Measurements from ENCODE around the gene ODAD2.
"Not testable (repeated sequence)": the region's sequence is repeated elsewhere in the genome, so short reads cannot be mapped to it uniquely, and the experiment has no call there.

The ODAD2 gene, protein sequence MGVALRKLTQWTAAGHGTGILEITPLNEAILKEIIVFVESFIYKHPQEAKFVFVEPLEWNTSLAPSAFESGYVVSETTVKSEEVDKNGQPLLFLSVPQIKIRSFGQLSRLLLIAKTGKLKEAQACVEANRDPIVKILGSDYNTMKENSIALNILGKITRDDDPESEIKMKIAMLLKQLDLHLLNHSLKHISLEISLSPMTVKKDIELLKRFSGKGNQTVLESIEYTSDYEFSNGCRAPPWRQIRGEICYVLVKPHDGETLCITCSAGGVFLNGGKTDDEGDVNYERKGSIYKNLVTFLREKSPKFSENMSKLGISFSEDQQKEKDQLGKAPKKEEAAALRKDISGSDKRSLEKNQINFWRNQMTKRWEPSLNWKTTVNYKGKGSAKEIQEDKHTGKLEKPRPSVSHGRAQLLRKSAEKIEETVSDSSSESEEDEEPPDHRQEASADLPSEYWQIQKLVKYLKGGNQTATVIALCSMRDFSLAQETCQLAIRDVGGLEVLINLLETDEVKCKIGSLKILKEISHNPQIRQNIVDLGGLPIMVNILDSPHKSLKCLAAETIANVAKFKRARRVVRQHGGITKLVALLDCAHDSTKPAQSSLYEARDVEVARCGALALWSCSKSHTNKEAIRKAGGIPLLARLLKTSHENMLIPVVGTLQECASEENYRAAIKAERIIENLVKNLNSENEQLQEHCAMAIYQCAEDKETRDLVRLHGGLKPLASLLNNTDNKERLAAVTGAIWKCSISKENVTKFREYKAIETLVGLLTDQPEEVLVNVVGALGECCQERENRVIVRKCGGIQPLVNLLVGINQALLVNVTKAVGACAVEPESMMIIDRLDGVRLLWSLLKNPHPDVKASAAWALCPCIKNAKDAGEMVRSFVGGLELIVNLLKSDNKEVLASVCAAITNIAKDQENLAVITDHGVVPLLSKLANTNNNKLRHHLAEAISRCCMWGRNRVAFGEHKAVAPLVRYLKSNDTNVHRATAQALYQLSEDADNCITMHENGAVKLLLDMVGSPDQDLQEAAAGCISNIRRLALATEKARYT

DNA sequence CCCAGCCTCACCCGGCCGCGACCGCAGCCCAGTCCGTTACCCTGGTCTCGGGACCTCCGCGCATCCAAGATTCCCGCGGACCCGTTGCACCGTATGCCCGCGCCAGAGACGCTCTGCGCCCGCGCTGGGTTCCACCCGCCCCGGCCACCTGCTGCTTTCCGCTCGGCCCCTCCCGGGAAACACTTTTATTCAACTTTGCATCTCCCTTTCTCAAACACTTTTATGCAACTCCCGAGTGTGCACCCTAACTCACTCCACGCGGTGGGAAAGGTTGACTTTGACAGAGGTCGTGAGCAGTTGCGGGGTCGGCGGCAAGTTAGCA is at the start of gene ODAD2:
Gene ODAD2 (minus strand): TSS at position 126 of the 322 bp plus-strand sequence. CDS start 3,937 bp downstream, outside the sequence.
- no peak for DNase-seq

DNA sequence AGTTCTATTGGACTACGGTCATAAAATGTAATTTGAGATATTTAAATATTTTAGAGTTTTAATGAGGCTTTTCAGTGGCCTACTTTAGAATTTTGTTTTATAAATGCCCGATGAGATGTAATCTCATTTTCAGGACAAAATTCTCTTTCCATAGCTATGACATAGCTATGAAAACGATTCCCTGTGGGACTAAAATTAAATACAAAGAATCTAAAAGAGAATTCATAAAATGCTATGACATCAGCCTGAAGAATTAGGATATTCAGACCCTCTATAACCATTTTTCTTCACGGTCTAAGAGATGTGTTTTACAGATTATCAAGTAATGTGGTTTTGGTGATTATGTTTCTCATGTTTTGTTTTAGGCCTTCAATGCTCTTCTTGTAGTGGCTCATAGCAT is 48.2 kb upstream of the ODAD2 start:
- no peak for DNase-seq

DNA sequence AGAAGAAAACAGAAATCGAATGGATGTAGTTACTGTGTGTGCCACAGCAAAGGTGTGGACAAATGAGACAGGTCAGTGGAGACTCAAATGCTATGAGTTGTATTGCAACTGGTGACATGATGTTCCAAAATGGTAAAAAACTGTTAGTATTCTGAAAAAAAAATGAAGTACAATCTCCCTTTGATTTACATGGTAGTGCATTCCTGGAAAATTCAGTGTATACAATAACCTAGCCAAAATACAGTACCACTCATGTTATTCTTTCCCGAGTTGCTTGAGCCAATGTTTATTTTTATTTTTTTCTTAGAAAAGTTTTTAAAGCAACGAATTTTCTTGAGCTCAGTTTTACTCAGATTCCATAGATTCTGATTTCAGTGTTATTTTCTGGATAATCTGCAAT is 47.7 kb upstream of the ODAD2 start:
- no peak for DNase-seq

DNA sequence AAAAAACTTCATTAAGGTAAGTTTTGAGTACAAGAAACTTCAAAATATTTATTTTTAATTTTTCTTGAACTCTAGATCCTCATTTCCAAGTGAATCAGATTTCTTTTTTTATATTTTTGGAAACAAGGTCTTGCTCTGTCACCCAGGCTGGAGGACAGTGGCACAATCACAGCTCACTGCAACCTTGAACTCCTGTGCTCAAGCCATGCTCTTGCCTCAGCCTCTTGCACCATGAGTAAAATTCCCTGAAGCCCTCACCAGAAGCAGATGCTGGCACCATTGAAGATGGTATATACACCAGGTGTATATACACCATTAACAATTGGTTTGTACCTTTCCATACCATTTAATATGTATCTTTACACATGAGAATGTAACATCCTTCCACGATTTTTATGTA is 45.1 kb upstream of the ODAD2 start:
- DNase-seq = no peak

DNA sequence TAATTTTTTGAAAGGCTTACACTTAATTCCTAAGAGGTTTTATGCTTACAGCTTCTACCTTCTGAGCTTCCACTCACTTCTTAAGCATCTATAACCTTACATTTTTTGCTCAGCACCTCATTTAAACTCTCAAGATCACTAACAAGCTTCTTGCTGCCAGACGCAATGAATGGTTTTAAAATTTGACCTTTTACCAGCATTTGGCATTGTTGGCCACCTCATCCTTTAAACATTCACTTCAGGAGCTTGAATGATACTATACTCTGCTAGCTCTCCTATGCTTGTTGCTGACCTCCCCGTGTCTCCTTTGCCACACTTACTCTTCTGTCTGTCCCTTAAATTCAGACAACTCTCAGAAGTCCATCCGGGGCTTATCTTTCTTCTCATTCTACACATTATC is 37.7 kb upstream of the ODAD2 start:
- no peak for DNase-seq

DNA sequence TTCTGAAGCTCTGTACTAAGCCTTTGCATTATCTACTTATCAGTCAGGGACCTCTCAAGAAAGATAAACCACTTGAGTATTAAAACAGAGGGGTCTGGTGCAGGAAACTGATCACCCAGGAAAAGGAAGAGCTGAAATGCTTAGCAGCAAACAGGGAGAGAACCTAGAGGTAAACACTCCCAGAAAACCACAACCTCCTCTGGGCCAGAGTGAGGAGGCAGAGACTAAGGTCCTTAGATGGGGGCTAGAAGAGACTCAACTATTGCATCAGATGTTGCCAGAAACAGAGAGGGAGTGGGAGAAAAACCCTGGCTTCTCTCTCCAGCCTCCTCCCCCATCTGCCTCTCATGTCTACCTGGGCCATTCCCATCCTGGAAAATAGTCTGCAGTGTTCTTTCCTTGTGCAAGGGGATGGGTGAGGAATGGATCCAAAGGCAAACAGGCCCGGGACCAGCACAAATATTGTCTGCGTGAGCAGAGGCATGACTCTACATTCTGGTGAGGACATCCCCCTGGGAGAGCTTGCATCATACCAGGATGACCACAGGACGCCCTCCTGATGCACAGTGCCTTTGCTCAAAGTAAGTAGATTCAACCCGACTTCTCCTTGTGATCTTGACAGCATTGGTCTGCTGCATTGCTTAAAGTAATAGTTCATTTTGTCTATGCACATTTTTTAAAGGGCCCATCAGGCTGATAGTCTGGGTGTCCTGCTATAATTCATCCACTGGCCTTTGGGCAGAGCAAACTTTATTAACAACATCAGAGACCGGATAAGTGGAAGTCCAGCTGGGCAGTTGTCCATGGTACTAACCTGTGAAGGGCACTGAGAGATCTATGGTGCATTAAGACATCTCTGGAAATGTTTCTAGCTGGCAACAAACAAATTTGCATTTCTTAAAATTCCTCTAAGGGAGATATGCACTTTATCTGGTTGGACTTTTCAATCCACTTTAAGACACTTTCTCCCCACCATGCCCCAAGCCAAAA is 22.4 kb upstream of the ODAD2 start:
- no peak for DNase-seq

DNA sequence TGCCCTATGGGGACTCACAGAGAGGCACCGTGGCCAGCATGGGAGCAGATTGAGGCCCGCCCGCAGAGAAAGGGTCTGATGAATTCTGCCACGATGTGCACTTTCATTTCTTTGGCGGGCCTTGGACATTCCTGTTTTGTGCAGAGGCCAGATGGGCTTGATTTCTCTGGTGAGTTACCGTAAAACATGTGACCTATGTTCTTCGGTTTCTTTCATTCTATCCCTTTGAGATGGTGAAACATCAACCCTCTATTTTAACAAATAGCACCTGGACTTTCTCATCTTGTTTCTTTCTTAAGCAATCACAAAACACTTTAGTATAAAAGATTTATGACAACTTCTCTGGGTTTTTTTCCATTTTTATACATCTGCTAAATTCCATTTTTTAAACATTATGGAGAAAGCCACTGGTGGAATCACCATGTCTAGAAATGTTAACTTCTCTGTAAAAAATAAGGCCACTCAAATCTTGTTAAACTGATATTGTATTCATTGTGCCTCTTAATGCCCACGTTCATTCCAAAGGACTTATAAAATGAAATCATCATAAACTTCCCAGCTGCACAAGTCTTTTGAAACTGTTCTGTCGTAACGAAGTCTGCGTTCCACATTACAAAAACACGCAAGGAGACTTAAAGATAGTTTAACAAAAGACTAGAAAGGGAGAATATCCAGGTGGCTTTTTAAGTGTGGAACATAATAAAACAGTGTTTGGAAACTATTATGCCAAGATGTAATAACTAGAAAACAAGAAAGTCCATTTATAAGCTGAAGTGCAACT is 21.4 kb upstream of the ODAD2 start:
- DNase-seq = no peak

DNA sequence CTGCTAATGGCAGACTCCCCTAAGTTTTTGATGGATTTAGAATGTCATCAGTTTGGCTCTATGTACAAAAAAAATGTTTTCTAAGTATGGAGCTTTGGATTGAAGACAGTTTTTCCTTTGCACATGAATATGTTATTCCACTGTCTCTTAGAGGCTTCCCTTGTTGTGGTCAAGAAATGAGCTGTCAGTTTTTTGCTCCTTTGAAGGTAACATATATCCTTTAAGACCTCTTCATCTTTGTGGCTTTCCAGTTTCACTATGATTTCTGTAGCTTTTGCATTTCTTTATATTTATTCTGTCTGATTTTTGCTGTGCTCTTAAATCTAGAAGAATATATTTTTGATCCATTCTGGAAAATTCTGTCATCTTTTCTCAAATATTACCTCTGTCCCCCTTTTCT is 15.8 kb upstream of the ODAD2 start:
- no peak for DNase-seq

DNA sequence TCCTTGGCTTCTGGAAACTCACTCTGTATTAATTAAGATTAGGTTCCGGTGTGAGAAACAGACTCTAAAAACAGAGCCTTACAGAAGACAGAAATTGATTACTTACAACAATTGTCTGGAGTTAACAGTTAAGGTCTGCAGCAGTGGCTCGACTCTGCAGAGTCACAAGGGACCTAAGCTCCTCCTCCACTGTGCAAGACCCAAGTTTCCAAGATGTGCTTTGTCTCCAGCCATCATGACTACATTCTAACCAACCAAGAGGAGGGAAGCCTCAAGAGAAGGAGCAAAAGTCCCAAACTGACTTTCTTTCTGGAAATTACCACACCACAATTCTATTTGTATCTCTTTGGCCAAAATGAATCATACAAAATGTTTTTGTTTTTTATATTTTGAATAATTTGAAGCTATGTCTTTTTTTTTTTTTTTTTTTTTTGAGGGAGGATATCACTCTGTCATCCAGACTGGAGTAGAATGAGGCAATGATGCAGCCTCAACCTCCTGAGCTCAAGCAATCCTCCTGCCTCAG is 14.2 kb upstream of the ODAD2 start:
- no peak for DNase-seq

DNA sequence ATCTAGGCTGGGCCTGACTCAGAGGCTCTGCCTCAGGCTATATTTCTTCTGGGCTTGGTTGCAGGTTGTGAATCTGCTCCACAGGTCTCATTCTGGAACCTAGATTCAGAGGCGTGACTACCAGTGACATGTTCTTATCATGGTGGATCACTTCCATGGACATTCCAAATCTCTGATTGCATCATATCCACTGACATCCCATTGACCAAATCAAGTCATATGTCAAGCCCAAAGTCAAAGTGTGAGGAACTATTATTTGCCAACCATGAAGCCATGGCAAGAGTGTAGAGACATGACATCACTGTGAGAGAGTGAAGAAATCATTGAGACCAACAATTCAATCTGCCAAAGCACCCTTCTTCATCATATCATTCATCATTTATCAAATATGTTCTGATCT is 11.9 kb upstream of the ODAD2 start:
- no peak for DNase-seq

DNA sequence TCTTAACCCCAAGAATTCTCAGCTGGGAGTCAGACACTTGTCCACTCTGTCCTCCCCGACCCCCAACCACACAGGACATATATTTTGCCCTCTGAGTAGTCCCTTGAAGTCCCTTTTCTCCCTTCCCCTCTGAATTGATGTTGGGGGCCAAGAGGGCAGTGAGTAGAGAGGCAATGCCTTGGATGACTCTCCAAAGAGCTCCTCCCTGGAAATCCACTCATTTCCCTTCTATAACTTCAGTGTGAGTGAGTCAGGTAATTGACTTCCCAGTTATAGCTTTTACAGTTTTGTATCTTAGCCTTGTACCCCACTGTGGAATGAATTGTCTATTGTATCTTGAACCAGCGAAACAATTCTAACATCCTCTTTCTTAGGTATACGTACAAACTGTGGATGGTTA is 9.2 kb upstream of the ODAD2 start:
- DNase-seq = no peak

DNA sequence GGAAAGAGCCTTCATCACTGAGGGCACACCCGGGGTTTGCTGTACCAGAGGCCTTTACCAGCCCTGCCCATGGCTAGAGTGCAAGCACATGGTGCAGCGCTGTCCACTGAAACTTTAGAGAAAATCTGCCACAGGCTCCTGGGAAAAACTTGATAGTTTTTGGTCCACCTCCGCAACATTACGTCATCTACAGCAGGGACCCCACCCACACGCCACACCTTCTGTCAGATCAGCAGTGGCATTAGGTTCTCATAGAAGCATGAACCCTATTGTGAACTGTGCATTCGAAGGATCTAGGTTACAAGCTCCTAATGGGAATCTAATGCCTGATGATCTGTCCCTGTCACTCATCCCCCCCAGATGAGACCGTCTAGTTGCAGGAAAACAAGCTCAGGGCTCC is 2.5 kb upstream of the ODAD2 start:
- DNase-seq = no peak

DNA sequence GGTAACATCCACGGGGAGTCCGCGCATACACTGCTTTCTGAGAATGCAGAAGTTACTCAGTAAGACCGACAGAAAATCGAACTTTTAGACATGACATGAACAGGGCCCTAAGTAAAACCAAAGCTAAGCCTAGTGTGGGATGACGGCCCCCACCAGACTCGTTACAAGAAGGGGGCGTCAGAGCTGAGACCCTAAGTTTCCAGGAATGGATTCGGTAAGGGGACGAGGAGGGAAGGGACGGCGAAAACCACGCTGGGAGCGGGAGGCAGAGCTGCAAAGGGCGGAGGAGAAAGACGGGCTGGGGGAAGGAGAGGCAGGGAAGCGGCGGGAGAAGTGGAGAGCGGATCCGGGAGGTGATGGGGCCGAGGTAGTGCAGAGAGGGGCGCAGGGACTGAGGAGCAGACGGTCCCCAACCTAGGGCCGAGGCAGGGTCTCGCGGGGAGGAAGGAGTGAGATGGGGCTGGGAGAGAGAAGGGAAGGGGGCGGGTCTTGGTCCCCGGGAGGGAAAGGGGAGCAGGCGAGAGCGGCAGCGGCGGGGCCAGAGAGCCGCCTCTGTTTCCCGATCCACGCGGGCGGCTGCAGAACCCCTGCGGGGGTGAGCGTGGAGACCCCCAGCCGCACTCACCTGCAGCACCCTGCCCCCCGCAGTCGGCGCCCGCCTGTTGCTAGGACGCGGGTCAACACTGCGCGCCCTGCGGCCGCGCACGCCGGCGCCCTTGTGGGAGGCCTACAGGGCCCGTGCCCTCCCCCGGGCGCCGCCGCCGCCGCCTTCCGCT is 513 bp downstream of the ODAD2 start:
- peak; percentile 84 for DNase-seq

DNA sequence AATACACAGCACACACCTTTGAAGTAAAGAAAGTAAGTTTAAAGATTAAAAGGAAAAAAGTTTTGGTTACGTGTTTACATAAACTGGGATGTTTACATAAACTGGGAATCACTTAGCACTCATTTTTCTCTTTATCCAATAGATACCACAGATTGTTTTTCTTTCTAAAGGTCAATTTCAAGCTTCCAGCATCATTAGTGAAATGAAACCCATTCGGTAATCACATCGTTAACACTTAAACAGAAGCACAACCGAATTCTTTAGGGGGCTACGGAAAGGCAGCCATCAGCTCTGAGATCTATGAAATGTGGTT is 1.1 kb downstream of the ODAD2 start:
- no peak for DNase-seq

DNA sequence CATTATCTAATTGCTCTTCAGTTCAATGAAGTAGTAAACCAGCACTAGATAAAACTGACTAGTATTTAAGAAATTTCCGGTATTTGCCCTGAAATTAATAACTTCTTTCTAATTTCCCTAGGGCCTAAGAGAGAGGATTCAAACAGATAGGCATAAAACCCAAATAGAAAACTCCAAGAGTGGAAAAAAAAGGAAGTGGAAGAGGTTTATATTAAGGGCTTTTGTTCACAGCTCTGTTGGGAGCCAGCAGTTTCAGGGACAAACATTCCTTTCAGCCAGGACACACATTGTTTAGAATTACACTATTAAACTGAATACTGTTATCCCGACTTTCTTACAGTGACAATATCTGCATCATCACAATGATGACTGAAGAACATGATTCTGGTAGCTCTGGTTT is 3.6 kb downstream of the ODAD2 start:
- no peak for DNase-seq

DNA sequence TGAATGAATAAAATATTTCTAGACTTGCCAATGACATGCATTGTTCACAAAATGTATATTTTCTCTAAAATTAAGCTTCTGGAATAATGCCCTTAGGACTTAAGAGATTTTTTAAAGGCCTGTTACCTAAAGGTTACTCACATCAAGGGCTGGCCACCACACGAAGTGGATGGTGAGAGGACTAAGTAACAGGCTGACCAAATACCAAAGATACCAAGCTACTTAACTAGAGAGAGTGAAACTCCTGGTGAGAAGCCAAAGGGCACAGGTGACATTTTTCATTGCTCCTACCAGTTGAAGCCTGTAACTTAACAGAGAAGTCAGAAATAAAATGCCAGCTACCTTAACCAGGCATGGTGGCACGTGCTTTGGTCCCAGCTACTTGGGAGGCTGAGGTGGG is 9.5 kb downstream of the ODAD2 start:
- DNase-seq = not testable (repeated sequence)

DNA sequence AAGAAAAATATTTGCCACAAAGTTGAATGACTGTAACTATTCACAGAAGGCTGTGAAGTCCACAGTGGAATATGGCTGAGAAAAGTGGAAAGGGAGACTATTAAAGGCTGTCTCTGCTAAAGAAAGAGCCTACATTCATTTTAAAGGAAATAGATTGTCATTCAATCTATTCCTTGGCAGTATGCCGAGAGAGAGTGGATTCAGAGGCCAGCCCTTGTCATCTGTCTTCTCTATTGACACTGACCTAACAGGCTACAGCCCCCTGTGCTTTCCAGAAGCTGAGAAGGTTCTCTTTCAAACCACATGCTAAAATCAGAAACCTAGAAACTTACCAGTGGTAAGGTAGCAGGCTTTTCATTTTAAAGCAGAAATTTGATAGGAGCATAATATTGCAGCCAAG is 12.1 kb downstream of the ODAD2 start:
- DNase-seq = no peak

DNA sequence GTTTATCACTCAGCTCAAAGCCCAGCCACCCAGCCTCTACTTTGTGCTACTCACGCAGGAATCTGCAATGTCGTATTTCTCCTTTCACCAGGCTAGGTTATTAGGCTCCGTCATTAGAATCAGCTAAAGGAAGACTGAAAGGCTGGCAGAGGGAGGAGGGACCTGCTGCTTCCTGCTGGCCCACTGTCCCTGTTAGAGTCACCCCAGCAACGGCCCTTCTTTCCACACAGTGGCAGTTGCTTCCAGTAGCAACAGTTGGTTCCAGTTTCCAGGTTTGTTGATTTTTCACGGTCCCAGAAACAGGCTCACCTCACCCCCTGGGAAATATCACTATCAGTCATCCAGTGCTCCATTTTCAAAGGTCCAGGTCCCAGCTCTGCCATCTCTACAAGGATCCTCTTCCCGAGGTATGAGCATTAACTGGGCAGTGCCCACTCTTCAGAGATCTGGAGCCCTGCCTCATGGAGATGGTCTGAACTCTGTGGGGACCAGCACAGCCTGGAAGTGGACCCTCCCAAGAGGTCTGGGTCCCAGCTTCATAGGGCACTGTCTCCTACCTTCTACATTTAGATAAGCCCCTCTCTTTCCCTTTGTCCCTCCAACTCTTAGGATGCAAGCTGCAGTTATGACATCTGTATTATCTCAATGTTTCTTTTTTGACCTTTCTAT is 15.9 kb downstream of the ODAD2 start:
- no peak for DNase-seq

DNA sequence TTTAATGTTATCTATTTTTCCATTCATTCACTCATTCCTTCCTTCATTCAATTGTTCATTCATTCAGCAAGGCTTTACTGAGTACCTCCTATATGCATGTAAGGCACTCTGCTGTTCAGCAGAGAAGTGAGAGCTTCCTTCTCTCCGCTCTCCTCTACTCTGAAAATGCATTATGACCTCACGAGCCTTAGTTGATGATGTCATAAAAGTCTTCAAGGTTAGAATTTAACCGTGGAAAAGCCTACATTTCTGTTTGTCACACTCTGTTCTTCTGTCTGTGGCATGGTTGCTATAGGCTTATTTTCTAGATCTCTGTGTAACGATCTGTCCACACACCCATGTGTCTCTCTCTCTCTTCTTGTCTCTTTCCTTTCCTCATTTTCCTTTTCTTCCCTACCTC is 17.1 kb downstream of the ODAD2 start:
- DNase-seq = no peak

DNA sequence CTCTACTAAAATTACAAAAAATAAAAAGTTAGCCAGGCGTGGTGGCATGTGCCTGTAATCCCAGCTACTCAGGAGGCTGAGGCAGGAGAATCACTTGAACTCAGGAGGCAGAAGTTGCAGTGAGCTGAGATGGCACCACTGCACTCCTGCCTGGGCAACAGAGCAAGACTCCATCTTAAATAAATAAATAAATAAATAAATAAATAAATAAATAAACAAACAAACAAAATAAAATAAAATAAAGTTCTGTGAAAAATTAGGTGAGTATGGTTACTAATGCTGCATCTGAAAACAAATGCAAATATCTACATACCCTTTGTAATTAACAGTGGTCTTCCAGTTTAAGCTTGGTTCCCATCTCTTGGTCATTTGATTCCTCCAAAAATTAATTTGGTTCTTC is 28.1 kb downstream of the ODAD2 start:
- DNase-seq = not testable (repeated sequence)

All from left hindlimb (tissue), 1 donor.